ENCODE measurements around the gene CCDC54.

DNA sequence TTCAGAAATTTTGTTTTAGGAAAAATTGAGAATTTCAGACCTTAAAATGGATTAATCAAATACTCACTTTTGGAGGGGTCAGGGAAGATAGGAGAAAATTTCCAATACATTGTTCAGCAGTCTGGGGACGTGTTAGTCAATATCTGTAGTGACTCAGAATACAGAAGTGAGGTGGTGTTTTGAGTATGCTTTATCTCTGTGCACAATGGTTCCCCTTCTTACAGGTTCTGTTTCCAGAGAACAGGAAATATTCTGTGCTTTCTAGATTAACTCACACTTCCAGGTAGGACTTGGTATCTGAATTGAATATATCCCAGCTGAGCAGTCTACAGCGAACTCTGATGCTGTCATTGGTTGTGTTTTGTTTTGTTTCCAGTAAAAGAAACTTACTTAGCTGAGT lies 30.7 kb upstream of the CCDC54 start:
- TF ChIP-seq, protein P1, sequence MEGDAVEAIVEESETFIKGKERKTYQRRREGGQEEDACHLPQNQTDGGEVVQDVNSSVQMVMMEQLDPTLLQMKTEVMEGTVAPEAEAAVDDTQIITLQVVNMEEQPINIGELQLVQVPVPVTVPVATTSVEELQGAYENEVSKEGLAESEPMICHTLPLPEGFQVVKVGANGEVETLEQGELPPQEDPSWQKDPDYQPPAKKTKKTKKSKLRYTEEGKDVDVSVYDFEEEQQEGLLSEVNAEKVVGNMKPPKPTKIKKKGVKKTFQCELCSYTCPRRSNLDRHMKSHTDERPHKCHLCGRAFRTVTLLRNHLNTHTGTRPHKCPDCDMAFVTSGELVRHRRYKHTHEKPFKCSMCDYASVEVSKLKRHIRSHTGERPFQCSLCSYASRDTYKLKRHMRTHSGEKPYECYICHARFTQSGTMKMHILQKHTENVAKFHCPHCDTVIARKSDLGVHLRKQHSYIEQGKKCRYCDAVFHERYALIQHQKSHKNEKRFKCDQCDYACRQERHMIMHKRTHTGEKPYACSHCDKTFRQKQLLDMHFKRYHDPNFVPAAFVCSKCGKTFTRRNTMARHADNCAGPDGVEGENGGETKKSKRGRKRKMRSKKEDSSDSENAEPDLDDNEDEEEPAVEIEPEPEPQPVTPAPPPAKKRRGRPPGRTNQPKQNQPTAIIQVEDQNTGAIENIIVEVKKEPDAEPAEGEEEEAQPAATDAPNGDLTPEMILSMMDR (IDR thresholded peaks at IDR 0.05; ENCODE audit: insufficient read depth, low read depth, low read length), result no peak
- no peak for TF ChIP-seq EZH2 (IDR thresholded peaks at IDR 0.05; ENCODE audit: insufficient read depth, low read length)

Data from astrocyte (in vitro differentiated cells and primary cell).